HEK293T (cell line): ENCODE data around the gene FKBP8.

Experiments used
- BHLHE40 ChIP-seq: fragments of 450-650 bp; IDR thresholded peaks from 2 replicates; pipeline ENCODE4 v1.6.1; 2016; ENCODE audit warnings: mild to moderate bottlenecking, moderate library complexity, borderline replicate concordance
- ELF4 ChIP-seq: fragments of 450-650 bp; IDR thresholded peaks from 2 replicates; pipeline ENCODE4 v1.6.1; 2017; ENCODE audit warnings: antibody characterized with exemption
- FOXA1 ChIP-seq: fragments of 450-650 bp; IDR thresholded peaks from 2 replicates; pipeline ENCODE4 v1.6.1; 2016; ENCODE audit warnings: mild to moderate bottlenecking
- HDGF ChIP-seq: fragments of 450-650 bp; IDR thresholded peaks from 2 replicates; pipeline ENCODE4 v1.6.1; 2017; ENCODE audit warnings: antibody characterized with exemption, borderline replicate concordance
- SUZ12 ChIP-seq: fragments of 450-650 bp; IDR thresholded peaks from 2 replicates; pipeline ENCODE4 v1.6.1; 2016; ENCODE audit warnings: mild to moderate bottlenecking
- TARDBP ChIP-seq: fragments of 450-650 bp; IDR thresholded peaks from 2 replicates; pipeline ENCODE4 v1.6.1; 2016
- TF ChIP-seq, protein P1 (sequence below): fragments of 450-650 bp; IDR thresholded peaks from 2 replicates; pipeline ENCODE4 v1.6.1; 2016

GRCh38 chr19:18587962-18588610 is 44.7 kb upstream of the FKBP8 start:
- TF ChIP-seq FOXA1, result no peak
- TF ChIP-seq TARDBP, result no peak
- no peak for TF ChIP-seq ELF4
- TF ChIP-seq SUZ12, result no peak
- no peak for TF ChIP-seq BHLHE40
- TF ChIP-seq, protein P1, sequence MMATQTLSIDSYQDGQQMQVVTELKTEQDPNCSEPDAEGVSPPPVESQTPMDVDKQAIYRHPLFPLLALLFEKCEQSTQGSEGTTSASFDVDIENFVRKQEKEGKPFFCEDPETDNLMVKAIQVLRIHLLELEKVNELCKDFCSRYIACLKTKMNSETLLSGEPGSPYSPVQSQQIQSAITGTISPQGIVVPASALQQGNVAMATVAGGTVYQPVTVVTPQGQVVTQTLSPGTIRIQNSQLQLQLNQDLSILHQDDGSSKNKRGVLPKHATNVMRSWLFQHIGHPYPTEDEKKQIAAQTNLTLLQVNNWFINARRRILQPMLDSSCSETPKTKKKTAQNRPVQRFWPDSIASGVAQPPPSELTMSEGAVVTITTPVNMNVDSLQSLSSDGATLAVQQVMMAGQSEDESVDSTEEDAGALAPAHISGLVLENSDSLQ, result no peak
- no peak for TF ChIP-seq HDGF
